Endothelial cell of umbilical vein (primary cell): ENCODE measurements around the gene SIGLEC10. TPM values are rescaled to one million over a fixed set of nuclear protein-coding genes. Genes with fewer than 3 reads are reported as not detected.
A peak's percentile ranks its signal among the peaks of the same experiment; 100 is the strongest.

Experiments
- BruUV-seq: library from RNA; stranded (reverse); fragments of 400-500 nt; replicated peaks from 2 replicates; lab custom pipeline; 2021; lab: Mats Ljungman, UMichigan
- CTCF ChIA-PET: fragments of 300-600, 350-600 bp; sonication (Branson Sonifier 250); formaldehyde crosslinking; loops from one replicate; lab custom pipeline; 2021; ENCODE audit warnings: antibody characterized with exemption, inconsistent platforms; lab: Charles Lee
- POLR2A ChIA-PET: fragments of 300-600, 350-600 bp; sonication (Branson Sonifier 250); formaldehyde crosslinking; loops from one replicate; lab custom pipeline; 2021; ENCODE audit warnings: antibody characterized with exemption, inconsistent platforms; lab: Charles Lee
- DNase-seq: peaks from one replicate; pipeline ENCODE4 v3.0.0-alpha.2; 2011; ENCODE audit warnings: low read depth, low spot score
- FAIRE-seq: peaks from 2 replicates; lab custom pipeline; 2011; peaks lifted over from hg19 to GRCh38; lab: Jason Lieb, UNC
- H2AFZ ChIP-seq: 2 replicates; pipeline ENCODE4 v1.6.0; 2012; ENCODE audit warnings: low read depth, low read length, control low read depth, inconsistent platforms
- H3K27ac ChIP-seq: 2 replicates; pipeline ENCODE4 v1.5.1; 2011; ENCODE audit warnings: low read depth, mild to moderate bottlenecking, control low read depth, low read length, moderate library complexity; ENCODE audit not compliant: insufficient read depth
- H3K27me3 ChIP-seq, 2 experiments: 2 replicates each; pipeline versions ENCODE4 v1.6.0 to v1.6.1; 2011; ENCODE audit warnings: low read length in 2 of 2, mixed read lengths in 1 of 2; ENCODE audit not compliant: control insufficient read depth in 2 of 2, insufficient read depth in 2 of 2
- H3K36me3 ChIP-seq, 2 experiments: 2 replicates in 1 of 2; 3 replicates in 1 of 2; pipeline ENCODE4 v1.5.1; 2011; ENCODE audit warnings: low read length in 2 of 2, mild to moderate bottlenecking in 1 of 2, moderate library complexity in 1 of 2; ENCODE audit not compliant: control insufficient read depth in 2 of 2, insufficient read depth in 2 of 2; ENCODE audit errors: extremely low read depth in 1 of 2
- H3K4me1 ChIP-seq: 3 replicates; pipeline ENCODE4 v1.5.1; 2011; ENCODE audit warnings: mild to moderate bottlenecking, low read length; ENCODE audit not compliant: control insufficient read depth, insufficient read depth; ENCODE audit errors: extremely low read depth
- H3K4me2 ChIP-seq: 2 replicates; pipeline ENCODE4 v1.6.1; 2011; ENCODE audit warnings: low read length, control low read depth, mixed read lengths; ENCODE audit not compliant: insufficient read depth
- H3K4me3 ChIP-seq, 3 experiments: fragments of 200-600 bp in 1 of 3; sonication (generic), shearing (Covaris generic) in 1 of 3; replicated peaks in 1 of 3; 2 replicates each; pipeline ENCODE4 v1.5.1; 2011 to 2016; ENCODE audit warnings: control low read depth in 3 of 3, low read length in 3 of 3, mild to moderate bottlenecking in 2 of 3, inconsistent platforms in 1 of 3, low read depth in 1 of 3, moderate library complexity in 1 of 3; ENCODE audit not compliant: insufficient read depth in 1 of 3
- H3K79me2 ChIP-seq: 2 replicates; pipeline ENCODE4 v1.6.0; 2012; ENCODE audit warnings: low read length, inconsistent platforms; ENCODE audit not compliant: control insufficient read depth, insufficient read depth
- H3K9ac ChIP-seq: replicated peaks from 2 replicates; pipeline ENCODE3; 2011; ENCODE audit warnings: low read length, control low read depth; ENCODE audit not compliant: insufficient read depth; ENCODE audit errors: extremely low read depth
- H3K9me1 ChIP-seq: replicated peaks from 3 replicates; pipeline ENCODE4 v1.6.0; 2011; ENCODE audit warnings: mild to moderate bottlenecking, low read length; ENCODE audit not compliant: control insufficient read depth, insufficient read depth; ENCODE audit errors: extremely low read depth
- H3K9me3 ChIP-seq: replicated peaks from 2 replicates; pipeline ENCODE4 v1.5.1; 2012; ENCODE audit warnings: low read length, inconsistent platforms; ENCODE audit not compliant: control insufficient read depth, insufficient read depth
- H4K20me1 ChIP-seq: replicated peaks from 2 replicates; pipeline ENCODE3; 2011; ENCODE audit warnings: mild to moderate bottlenecking, low read length; ENCODE audit not compliant: control insufficient read depth, insufficient read depth; ENCODE audit errors: extremely low read depth
- EZH2 ChIP-seq: IDR thresholded peaks from 2 replicates; pipeline ENCODE4 v1.6.1; 2012; ENCODE audit warnings: borderline replicate concordance, low read depth, mild to moderate bottlenecking, moderate library complexity, low read length, inconsistent platforms; ENCODE audit not compliant: severe bottlenecking
- FOS ChIP-seq: IDR thresholded peaks from 2 replicates; pipeline ENCODE4 v1.6.1; 2011; ENCODE audit warnings: mild to moderate bottlenecking, low read length, moderate library complexity, borderline replicate concordance; ENCODE audit not compliant: insufficient read depth
- GATA2 ChIP-seq: IDR thresholded peaks from 2 replicates; pipeline ENCODE4 v1.7.0; 2011; ENCODE audit warnings: low read depth, mild to moderate bottlenecking, moderate library complexity, mixed read lengths, low read length; ENCODE audit not compliant: insufficient read length, insufficient read depth
- JUN ChIP-seq: IDR thresholded peaks from 2 replicates; pipeline ENCODE4 v1.6.1; 2011; ENCODE audit warnings: borderline replicate concordance, low read depth; ENCODE audit not compliant: insufficient read length, insufficient read depth
- MYC ChIP-seq: IDR thresholded peaks from one replicate; pipeline ENCODE4 v1.6.1; 2011; ENCODE audit warnings: mild to moderate bottlenecking, low read depth, low read length
- POLR2A ChIP-seq: IDR thresholded peaks from 2 replicates; pipeline ENCODE4 v1.6.1; 2012; ENCODE audit warnings: low read depth, mild to moderate bottlenecking, control low read depth, low read length
- POLR2AphosphoS5 ChIP-seq: IDR thresholded peaks from 2 replicates; pipeline ENCODE4 v1.6.1; 2012; ENCODE audit warnings: low read depth, mild to moderate bottlenecking, control low read depth, low read length, moderate library complexity; ENCODE audit not compliant: insufficient read depth
- dilution Hi-C: fragments of 300-500 bp; cut with MboI; formaldehyde crosslinking; loops from one replicate; pipeline ENCODE4 v1.15.0; 2019; ENCODE audit warnings: low sequenced_read_pairs; ENCODE audit not compliant: extremely low pct_ligation_motif_present
- intact Hi-C: fragments of 100-400 bp; cut with micrococcal nuclease; formaldehyde crosslinking; loops from one replicate; pipeline ENCODE4 v1.10.0; 2022
- polyA plus RNA-seq, 4 experiments: library from polyadenylated mRNA; depleted of rRNA in 3 of 4; stranded (reverse) in 3 of 4; unstranded in 1 of 4; fragments of >200 nt; gene quantifications; 2 replicates each; pipeline versions ENCODE4 v1.2.1 to v1.2.3, GENCODE V29; 2011 to 2012; ENCODE audit warnings: missing spikeins in 1 of 4
- total RNA-seq: library from RNA; stranded (reverse); gene quantifications from 2 replicates; pipeline ENCODE4 v1.2.3, GENCODE V29; 2021
- TF ChIP-seq, protein P1 (sequence below), 2 donors: IDR thresholded peaks; 1 replicate in 1 of 2; 2 replicates in 1 of 2; pipeline ENCODE4 v1.5.1; 2011; ENCODE audit warnings: low read length in 2 of 2, mild to moderate bottlenecking in 2 of 2, moderate library complexity in 2 of 2, control low read depth in 1 of 2, inconsistent platforms in 1 of 2, low read depth in 1 of 2; ENCODE audit not compliant: insufficient read depth in 1 of 2; ENCODE audit errors: extremely low read depth in 1 of 2
- TF ChIP-seq, protein P2 (sequence below): IDR thresholded peaks from 2 replicates; pipeline ENCODE4 v1.6.1; 2011; ENCODE audit not compliant: insufficient read depth, insufficient read length

Gene SIGLEC10
- total and polyA plus RNA-seq, 2 donors (not counting 3 experiments of a cell fraction or from before 2014, with no cell fraction given): not detected

GRCh38 chr19:51394050-51394836 is 23.2 kb downstream of the SIGLEC10 start:
- TF ChIP-seq JUN (no peak), POLR2A (peak; percentile 27), MYC (no peak), FOS (no peak), GATA2 (no peak), EZH2 (no peak), POLR2AphosphoS5 (peak; percentile 38)
- TF ChIP-seq, protein P1, sequence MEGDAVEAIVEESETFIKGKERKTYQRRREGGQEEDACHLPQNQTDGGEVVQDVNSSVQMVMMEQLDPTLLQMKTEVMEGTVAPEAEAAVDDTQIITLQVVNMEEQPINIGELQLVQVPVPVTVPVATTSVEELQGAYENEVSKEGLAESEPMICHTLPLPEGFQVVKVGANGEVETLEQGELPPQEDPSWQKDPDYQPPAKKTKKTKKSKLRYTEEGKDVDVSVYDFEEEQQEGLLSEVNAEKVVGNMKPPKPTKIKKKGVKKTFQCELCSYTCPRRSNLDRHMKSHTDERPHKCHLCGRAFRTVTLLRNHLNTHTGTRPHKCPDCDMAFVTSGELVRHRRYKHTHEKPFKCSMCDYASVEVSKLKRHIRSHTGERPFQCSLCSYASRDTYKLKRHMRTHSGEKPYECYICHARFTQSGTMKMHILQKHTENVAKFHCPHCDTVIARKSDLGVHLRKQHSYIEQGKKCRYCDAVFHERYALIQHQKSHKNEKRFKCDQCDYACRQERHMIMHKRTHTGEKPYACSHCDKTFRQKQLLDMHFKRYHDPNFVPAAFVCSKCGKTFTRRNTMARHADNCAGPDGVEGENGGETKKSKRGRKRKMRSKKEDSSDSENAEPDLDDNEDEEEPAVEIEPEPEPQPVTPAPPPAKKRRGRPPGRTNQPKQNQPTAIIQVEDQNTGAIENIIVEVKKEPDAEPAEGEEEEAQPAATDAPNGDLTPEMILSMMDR (IDR thresholded peaks at IDR 0.05; ENCODE audit: extremely low read depth in 1 of 2, insufficient read depth in 1 of 2, low read depth in 1 of 2, low read length in 2 of 2): no peak
- TF ChIP-seq, protein P2, sequence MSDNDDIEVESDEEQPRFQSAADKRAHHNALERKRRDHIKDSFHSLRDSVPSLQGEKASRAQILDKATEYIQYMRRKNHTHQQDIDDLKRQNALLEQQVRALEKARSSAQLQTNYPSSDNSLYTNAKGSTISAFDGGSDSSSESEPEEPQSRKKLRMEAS: peak; percentile 66
- peak overlapping the region; percentile 72 for H3K4me2 ChIP-seq
- peak overlapping the region; percentile 91 for H2AFZ ChIP-seq
- no peaks in the 10 kb centered on the region for H3K9me3 ChIP-seq
- peak; percentile 91 for DNase-seq
- BruUV-seq: no TSS peak
- no peaks in the 10 kb centered on the region for H3K27me3 ChIP-seq
- intact Hi-C loops (loop anchor here (1.0 to 2.0 kb wide), 4 partner anchors 27 to 177 kb away; partner anchors contain the start of gene ZNF175), dilution Hi-C loops (no loop called here)
- H3K36me3 ChIP-seq: no peaks in the 10 kb centered on the region
- FAIRE-seq: peak; percentile 97
- ChIA-PET POLR2A (no interaction called here), CTCF (interaction anchor here (0.9 to 1.5 kb wide), 6 partner anchors 14 to 267 kb away, joined by 3 to 8 read pairs (median 5); no protein-coding TSS in a partner anchor)
- H3K27ac ChIP-seq: peak overlapping the region; percentile 28
- H3K4me3 ChIP-seq: peak overlapping the region in 2 of 3 experiments; percentile 25 to 40
- no peaks in the 10 kb centered on the region for H4K20me1 ChIP-seq
- peaks cover 8% of the 10 kb centered on the region for H3K4me1 ChIP-seq
- peak overlapping the region; percentile 45 for H3K9ac ChIP-seq
- H3K9me1 ChIP-seq: no peaks in the 10 kb centered on the region
- H3K79me2 ChIP-seq: no peaks in the 10 kb centered on the region
